ENCODE data around the gene KRT78.

Gene KRT78

GRCh38 chr12:52791271-52792184 is 57.3 kb downstream of the KRT78 start:
- Histone ChIP-seq H3K9ac (ENCODE audit: insufficient read length) (no peak overlapping the region), H3K27ac (no peak overlapping the region), H3K4me3 (no peak overlapping the region), H3K9me3 (ENCODE audit: low read depth, low read length) (no peaks in the 10 kb centered on the region), H3K36me3 (ENCODE audit: insufficient read depth, low read length) (no peaks in the 10 kb centered on the region)
- TF ChIP-seq POLR2AphosphoS5 (IDR thresholded peaks at IDR 0.05; ENCODE audit: borderline replicate concordance, low read depth, low read length) (no peak), EZH2 (IDR thresholded peaks at IDR 0.05) (no peak), FOXP2 (optimal IDR thresholded peaks at IDR 0.05; ENCODE audit: control extremely low read depth, extremely low read length, insufficient read depth) (no peak)
- no peak for DNase-seq (ENCODE audit: low read depth, low spot score)

GRCh38 chr12:52790427-52791270 is 58.1 kb downstream of the KRT78 start:
- no peak for DNase-seq (ENCODE audit: low read depth, low spot score)
- no peaks in the 10 kb centered on the region for H3K36me3 ChIP-seq (ENCODE audit: insufficient read depth, low read length)
- H3K9ac ChIP-seq (ENCODE audit: insufficient read length): no peak overlapping the region
- TF ChIP-seq EZH2 (IDR thresholded peaks at IDR 0.05) (no peak), POLR2AphosphoS5 (IDR thresholded peaks at IDR 0.05; ENCODE audit: borderline replicate concordance, low read depth, low read length) (no peak), FOXP2 (optimal IDR thresholded peaks at IDR 0.05; ENCODE audit: control extremely low read depth, extremely low read length, insufficient read depth) (no peak)
- no peaks in the 10 kb centered on the region for H3K9me3 ChIP-seq (ENCODE audit: low read depth, low read length)
- H3K27ac ChIP-seq: no peak overlapping the region
- no peak overlapping the region for H3K4me3 ChIP-seq

- Histone ChIP-seq H3K9ac (ENCODE audit: insufficient read length) (no peak overlapping the region), H3K9me3 (ENCODE audit: low read depth, low read length) (no peaks in the 10 kb centered on the region), H3K36me3 (ENCODE audit: insufficient read depth, low read length) (no peaks in the 10 kb centered on the region), H3K27ac (no peak overlapping the region), H3K4me3 (no peak overlapping the region)
- TF ChIP-seq EZH2 (IDR thresholded peaks at IDR 0.05) (no peak), POLR2AphosphoS5 (IDR thresholded peaks at IDR 0.05; ENCODE audit: borderline replicate concordance, low read depth, low read length) (no peak)
- no peak for DNase-seq (ENCODE audit: low read depth, low spot score)
These were observed 59.0 kb downstream of the KRT78 start for GRCh38 chr12:52789637-52790426.

GRCh38 chr12:52788876-52789636 is 59.7 kb downstream of the KRT78 start:
- H3K9ac ChIP-seq (ENCODE audit: insufficient read length): no peak overlapping the region
- no peak for DNase-seq (ENCODE audit: low read depth, low spot score)
- TF ChIP-seq FOXP2 (optimal IDR thresholded peaks at IDR 0.05; ENCODE audit: control extremely low read depth, extremely low read length, insufficient read depth) (no peak), EZH2 (IDR thresholded peaks at IDR 0.05) (no peak), POLR2AphosphoS5 (IDR thresholded peaks at IDR 0.05; ENCODE audit: borderline replicate concordance, low read depth, low read length) (no peak)
- H3K27ac ChIP-seq: no peak overlapping the region
- H3K36me3 ChIP-seq (ENCODE audit: insufficient read depth, low read length): no peaks in the 10 kb centered on the region
- no peaks in the 10 kb centered on the region for H3K9me3 ChIP-seq (ENCODE audit: low read depth, low read length)
- no peak overlapping the region for H3K4me3 ChIP-seq

- Histone ChIP-seq H3K9ac (ENCODE audit: insufficient read length) (no peak overlapping the region), H3K36me3 (ENCODE audit: insufficient read depth, low read length) (no peaks in the 10 kb centered on the region), H3K27ac (no peak overlapping the region), H3K9me3 (ENCODE audit: low read depth, low read length) (no peaks in the 10 kb centered on the region), H3K4me3 (no peak overlapping the region)
- TF ChIP-seq POLR2AphosphoS5 (IDR thresholded peaks at IDR 0.05; ENCODE audit: borderline replicate concordance, low read depth, low read length) (no peak), FOXP2 (optimal IDR thresholded peaks at IDR 0.05; ENCODE audit: control extremely low read depth, extremely low read length, insufficient read depth) (no peak), EZH2 (IDR thresholded peaks at IDR 0.05) (no peak)
- DNase-seq (ENCODE audit: low read depth, low spot score): no peak
These were observed 60.5 kb downstream of the KRT78 start for GRCh38 chr12:52788192-52788875.
